Measurements from ENCODE around the gene IQCE. TPM values are rescaled to one million over a fixed set of nuclear protein-coding genes. Genes with fewer than 3 reads are reported as not detected.

Gene IQCE
- total RNA-seq, 2 donors from 2014 or later = 6.7 to 9.0 TPM

DNA sequence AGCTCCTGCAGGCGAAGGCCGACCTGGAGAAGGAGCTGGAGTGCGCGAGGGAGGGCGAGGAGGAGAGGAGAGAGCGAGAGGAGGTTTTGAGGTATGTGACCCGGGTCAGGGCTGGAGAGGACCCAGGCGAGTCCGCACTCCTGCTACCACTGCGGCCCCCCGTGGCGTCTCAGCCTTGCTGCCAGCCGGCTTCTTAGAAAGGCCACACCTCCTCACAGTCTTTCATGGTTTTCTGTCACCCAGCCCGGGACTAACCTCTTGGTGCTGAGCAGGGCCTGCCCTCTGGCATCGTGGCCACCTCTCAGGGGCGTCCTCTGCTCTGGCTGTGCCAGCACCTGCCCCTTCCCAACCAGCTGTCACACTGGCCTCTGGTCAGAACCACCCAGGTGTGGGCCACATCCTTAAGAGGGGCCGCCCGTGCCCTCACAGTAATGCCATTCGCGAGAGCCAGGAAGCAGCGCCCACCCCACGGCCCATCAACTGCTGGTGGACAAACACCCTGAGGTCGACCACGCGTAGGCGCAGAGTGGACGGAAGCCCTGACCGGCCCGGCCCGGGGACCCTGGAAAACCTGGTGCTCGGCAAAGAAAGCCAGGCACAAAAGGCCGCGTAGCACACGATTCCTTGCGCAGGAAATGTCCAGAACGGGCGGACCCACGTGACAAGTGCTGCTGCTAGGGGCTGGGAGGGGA, 34.4 kb downstream of the IQCE start:
- Mint-ChIP-seq H3K4me3 (no peak overlapping the region), H3K36me3 (ENCODE audit: low read depth) (no peaks in the 10 kb centered on the region), H3K27ac (no peak overlapping the region), H3K4me1 (no peaks in the 10 kb centered on the region), H3K27me3 (no peaks in the 10 kb centered on the region)
- ATAC-seq = no peak
- no peak for DNase-seq
- H3K9me3 ChIP-seq (ENCODE audit: control insufficient read depth, low read length, poor library complexity, severe bottlenecking) = no peaks in the 10 kb centered on the region

DNA sequence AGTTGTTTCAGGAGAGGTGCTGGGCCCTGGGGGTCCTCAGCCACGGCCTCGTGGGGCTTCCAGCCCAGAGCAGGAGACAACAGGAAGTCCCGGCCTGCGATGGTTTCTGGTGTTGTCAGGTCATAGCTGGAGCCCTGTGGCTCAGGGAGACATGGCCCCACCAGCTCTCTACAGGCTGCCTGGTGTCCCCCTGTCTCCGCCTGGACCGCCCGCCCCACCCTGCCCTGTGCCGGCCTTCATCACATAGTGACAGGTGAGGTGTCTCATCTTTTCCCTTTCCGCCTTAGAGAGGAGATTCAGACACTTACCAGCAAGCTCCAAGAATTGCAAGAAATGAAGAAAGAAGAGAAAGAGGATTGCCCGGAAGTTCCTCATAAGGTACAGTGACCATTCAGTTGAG, 35.8 kb downstream of the IQCE start:
- Mint-ChIP-seq H3K36me3 (ENCODE audit: low read depth) (no peaks in the 10 kb centered on the region), H3K27me3 (no peaks in the 10 kb centered on the region), H3K4me1 (peaks cover 2% of the 10 kb centered on the region), H3K4me3 (no peak overlapping the region), H3K27ac (no peak overlapping the region)
- H3K9me3 ChIP-seq (ENCODE audit: control insufficient read depth, low read length, poor library complexity, severe bottlenecking) = no peaks in the 10 kb centered on the region
- no peak for DNase-seq
- no peak for ATAC-seq

DNA sequence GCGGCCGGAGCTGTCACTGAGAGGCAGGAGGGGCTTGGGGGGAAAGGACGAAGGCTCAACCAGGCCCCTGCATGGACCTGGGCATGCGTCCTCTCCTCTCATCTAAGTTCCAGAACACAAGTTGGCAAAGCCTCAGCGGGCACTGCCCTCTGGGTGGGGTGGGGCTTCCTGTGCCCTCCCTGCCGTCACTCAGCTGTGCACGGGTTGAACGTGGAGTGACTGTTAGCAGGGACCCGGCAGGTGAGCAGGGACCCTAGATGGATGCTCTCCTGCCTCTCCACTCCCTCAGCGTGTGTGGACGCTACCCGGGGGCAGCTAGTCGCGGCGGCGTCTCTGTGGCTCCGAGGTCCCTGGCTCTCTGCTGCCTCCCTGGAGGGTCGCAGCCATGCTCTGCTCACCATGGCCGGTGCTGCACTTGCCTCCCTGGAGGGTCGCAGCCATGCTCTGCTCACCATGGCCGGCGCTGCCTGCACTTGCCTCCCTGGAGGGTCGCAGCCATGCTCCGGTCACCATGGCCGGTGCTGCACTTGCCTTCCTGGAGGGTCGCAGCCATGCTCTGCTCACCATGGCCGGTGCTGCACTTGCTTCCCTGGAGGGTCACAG, 36.6 kb downstream of the IQCE start:
- peaks cover 2% of the 10 kb centered on the region for H3K4me1 Mint-ChIP-seq
- no peaks in the 10 kb centered on the region for H3K9me3 ChIP-seq (ENCODE audit: control insufficient read depth, low read length, poor library complexity, severe bottlenecking)
- DNase-seq (no peak), ATAC-seq (no peak)
- H3K27me3 Mint-ChIP-seq = no peaks in the 10 kb centered on the region
- no peak overlapping the region for H3K27ac Mint-ChIP-seq
- no peak overlapping the region for H3K4me3 Mint-ChIP-seq
- no peaks in the 10 kb centered on the region for H3K36me3 Mint-ChIP-seq (ENCODE audit: low read depth)

DNA sequence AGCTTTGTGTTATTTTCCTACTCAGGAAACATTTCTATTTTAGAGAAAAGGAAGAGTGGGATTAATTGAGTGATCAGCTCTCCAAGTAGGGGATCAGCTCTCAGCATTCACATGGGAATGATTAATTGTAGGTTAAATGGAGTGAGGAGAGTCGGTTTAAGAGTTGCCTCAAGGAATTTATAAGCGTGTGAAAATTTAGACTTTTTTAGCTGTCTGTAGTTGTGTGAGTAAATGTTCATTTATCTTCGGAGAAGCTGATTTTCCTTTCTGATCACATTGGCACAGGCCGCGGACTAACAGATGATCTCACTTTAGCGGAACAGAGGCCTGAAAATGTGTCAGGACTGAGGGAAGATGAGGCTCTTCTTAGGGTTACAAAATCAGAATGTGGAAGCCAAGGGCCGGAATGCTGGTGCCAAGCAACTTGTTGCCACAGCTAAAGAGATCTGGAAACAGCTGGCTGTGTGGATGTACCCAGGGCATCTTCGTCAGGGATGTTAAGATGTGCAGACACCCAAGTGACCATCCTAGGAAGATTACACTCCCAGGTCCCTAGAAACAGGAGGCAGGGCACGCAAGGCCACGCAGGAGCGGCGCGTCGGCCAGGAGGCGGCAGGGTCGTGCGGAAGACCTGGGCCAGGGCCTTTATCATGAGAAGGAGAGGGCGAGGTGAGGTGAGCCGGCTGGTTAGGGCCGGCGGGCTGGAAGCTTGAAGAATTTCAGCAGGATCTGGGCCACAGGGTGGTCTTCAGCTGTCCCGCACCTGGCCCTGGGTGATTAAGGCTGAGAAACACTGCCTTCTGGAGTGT, 37.9 kb downstream of the IQCE start:
- ATAC-seq = no peak
- Mint-ChIP-seq H3K27me3 (no peaks in the 10 kb centered on the region), H3K27ac (no peak overlapping the region), H3K36me3 (ENCODE audit: low read depth) (no peaks in the 10 kb centered on the region), H3K4me1 (peaks cover 2% of the 10 kb centered on the region), H3K4me3 (no peak overlapping the region)
- no peak for DNase-seq
- H3K9me3 ChIP-seq (ENCODE audit: control insufficient read depth, low read length, poor library complexity, severe bottlenecking) = no peaks in the 10 kb centered on the region

DNA sequence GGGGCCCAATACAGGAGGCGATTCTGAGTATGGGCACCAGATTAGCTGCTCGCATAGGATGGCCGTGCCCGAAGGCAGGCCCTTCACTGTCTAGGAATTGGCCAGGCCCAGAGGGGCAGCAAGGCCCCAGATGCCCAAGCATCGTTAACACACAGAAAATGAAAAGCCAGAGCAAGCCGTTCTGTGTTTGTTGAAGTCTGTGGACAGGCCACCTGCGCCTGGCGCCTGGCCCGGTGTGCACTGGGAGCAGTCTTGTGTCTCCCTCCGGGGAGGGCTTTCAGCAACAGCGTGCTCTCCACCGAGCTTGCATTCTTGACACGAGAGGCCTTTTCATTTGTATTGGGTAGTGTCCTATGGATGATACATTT, 38.5 kb downstream of the IQCE start:
- ATAC-seq = no peak
- H3K9me3 ChIP-seq (ENCODE audit: control insufficient read depth, low read length, poor library complexity, severe bottlenecking) = no peaks in the 10 kb centered on the region
- DNase-seq = no peak
- no peak overlapping the region for H3K27ac Mint-ChIP-seq
- no peaks in the 10 kb centered on the region for H3K27me3 Mint-ChIP-seq
- H3K4me3 Mint-ChIP-seq = no peak overlapping the region
- peaks cover 4% of the 10 kb centered on the region for H3K4me1 Mint-ChIP-seq
- peaks cover 2% of the 10 kb centered on the region for H3K36me3 Mint-ChIP-seq (ENCODE audit: low read depth)

DNA sequence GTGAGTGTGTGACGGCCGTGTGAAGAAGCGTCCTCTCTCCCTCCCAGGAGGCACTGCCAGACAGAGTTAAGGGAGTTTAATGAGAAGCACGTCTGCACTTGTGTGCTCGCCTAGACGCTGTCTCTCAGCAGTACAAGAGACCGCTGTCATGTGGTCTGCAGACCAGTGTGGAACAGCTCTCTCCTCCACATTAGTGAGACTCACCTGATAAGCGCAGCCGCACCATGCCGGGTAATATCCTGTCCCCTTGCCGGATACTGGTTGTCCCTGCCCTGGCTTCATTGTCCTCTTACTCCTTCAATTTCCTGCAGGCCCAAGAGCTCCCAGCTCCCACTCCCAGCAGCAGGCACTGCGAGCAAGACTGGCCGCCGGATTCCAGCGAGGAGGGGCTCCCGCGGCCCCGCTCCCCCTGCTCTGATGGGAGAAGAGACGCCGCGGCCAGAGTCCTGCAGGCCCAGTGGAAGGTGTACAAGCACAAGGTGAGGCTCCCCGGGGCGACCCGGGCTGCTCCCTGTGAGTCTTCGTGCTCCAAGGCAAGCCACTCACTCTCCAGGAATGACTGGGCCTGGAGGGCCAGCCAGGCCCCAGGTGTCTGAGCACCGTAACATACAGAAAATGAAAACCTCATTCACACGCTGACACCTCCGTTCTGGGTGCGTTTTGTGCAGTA, 39.5 kb downstream of the IQCE start:
- Mint-ChIP-seq H3K4me1 (peaks cover 4% of the 10 kb centered on the region), H3K36me3 (ENCODE audit: low read depth) (peaks cover 2% of the 10 kb centered on the region), H3K27me3 (no peaks in the 10 kb centered on the region), H3K4me3 (no peak overlapping the region), H3K27ac (no peak overlapping the region)
- H3K9me3 ChIP-seq (ENCODE audit: control insufficient read depth, low read length, poor library complexity, severe bottlenecking) = no peaks in the 10 kb centered on the region
- ATAC-seq = no peak
- no peak for DNase-seq

DNA sequence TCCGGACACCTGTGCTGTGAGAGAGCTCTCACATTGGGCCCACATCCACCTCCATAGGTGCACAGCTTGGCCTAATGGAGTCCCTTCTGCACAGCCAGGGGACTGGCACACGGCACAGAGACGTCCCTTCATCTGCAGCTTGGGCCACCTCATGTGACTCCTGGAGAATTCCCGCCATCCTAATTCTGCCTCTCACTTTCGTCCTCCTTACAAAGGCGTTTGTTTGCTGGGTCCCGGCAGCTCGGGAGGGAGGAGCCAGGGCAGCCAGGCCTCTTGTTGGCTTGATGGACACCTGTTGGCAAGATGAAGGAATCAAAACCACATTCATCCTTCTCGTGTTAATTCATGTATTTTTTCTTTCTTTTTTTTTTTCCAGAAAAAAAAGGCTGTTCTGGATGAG, 42.3 kb downstream of the IQCE start:
- no peak for DNase-seq
- no peak overlapping the region for H3K4me3 Mint-ChIP-seq

DNA sequence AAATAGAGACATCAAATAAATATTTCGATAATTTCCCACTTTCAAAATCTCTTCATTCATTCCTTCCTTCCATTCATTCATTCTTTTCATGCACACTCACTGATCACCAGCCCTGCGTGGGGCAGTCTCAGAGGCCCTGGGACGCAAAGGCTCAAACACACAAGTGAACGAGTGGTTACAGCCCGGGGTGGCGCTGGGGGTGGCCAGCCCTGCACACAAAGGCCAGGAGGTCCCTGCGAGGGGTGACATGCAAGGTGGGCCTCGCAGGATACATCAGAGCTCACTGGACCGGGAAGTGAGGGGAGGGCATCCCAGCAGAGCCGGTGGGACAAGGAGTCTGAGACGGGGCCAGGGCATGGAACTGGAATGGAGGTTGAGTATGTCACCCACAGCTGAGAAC, 43.1 kb downstream of the IQCE start:
- no peak overlapping the region for H3K4me3 Mint-ChIP-seq
- H3K36me3 Mint-ChIP-seq (ENCODE audit: low read depth) = peaks cover 2% of the 10 kb centered on the region
- DNase-seq = no peak
- no peak overlapping the region for H3K27ac Mint-ChIP-seq
- H3K27me3 Mint-ChIP-seq = no peaks in the 10 kb centered on the region
- peaks cover 4% of the 10 kb centered on the region for H3K4me1 Mint-ChIP-seq
- H3K9me3 ChIP-seq (ENCODE audit: control insufficient read depth, low read length, poor library complexity, severe bottlenecking) = no peaks in the 10 kb centered on the region
- no peak for ATAC-seq

More for the DNA sequence above, 42.3 kb downstream of the IQCE start:
- no peak overlapping the region for H3K27ac Mint-ChIP-seq
- H3K27me3 Mint-ChIP-seq = no peaks in the 10 kb centered on the region
- peaks cover 4% of the 10 kb centered on the region for H3K4me1 Mint-ChIP-seq
- peaks cover 2% of the 10 kb centered on the region for H3K36me3 Mint-ChIP-seq (ENCODE audit: low read depth)
- no peak for ATAC-seq
- no peaks in the 10 kb centered on the region for H3K9me3 ChIP-seq (ENCODE audit: control insufficient read depth, low read length, poor library complexity, severe bottlenecking)

DNA sequence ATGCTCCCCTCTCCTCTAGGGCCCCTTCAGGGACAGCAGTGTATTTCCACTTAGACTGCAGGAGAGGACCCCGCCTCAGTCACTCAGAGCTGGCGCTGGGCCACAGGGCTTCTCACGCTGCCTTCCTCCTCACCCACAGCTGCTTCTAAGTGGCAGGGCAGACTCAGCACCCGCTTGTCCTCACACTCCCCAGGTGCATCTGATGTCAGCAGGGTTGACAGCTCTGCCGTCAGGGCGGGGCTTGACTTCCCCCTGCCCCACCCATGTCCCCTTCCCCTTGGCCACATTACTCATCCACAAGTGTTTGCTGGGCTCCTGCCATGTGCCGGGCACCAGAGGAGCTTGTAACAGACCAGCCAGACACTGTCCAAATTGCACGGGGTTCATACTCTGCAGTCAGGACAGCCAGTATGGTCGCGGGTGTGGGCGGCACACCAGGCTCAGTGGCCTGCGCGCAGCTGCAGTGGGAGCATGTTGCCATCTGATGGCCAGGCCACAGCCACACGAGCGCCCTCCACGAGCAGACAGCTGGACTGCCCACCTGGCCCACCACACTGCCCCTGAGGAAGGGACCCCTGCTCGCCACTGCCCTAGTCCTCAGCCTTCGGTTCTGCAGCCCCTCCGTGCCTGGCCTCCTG, 43.7 kb downstream of the IQCE start:
- Mint-ChIP-seq H3K36me3 (ENCODE audit: low read depth) (peaks cover 2% of the 10 kb centered on the region), H3K4me1 (peaks cover 4% of the 10 kb centered on the region), H3K27me3 (no peaks in the 10 kb centered on the region), H3K27ac (no peak overlapping the region), H3K4me3 (no peak overlapping the region)
- no peak for DNase-seq
- H3K9me3 ChIP-seq (ENCODE audit: control insufficient read depth, low read length, poor library complexity, severe bottlenecking) = no peaks in the 10 kb centered on the region
- ATAC-seq = no peak

DNA sequence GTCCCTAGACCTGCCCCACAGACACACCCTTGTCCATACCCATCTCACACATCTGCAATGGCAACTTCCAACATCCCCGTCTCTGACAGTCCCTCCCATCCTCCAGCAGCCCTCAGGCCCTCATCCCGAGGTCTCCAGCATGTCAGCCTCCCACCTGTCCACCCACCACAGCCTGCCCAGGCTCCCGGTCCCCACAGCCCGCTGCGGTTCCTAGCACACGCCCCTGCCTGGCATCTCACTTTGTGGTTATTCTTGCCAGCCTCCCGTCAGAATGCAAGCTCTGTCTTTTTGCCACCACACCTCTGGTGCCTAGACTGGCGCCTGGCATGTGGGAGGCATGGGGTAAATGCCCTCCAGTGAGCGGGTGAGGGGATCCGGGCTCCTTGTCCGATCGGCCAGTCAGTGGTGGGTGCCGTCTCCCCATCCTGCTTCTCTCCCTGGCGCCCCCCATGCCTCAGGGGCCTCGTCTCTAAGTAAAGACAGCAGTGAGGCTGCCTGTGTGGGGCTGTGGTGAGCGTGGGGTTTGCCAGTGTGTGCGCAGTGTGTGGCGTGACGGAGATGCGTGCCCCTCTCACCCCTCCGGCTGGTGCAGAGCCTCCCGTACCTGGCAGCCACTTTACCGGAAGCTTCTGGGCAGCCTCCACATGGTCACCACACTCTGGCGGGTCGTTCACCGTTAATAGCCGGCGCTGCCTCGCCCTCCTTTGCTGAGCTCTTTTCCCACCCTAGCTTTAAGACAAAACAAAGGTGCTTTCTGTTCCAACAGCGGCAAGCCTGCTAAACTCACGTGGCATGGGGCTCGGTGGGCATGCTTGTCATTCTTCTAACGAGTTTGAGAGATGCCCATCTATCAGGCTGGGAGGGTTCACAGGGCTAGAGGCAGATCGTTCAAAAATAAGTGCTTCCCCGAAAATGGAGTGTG, 44.5 kb downstream of the IQCE start:
- peaks cover 7% of the 10 kb centered on the region for H3K4me1 Mint-ChIP-seq
- no peaks in the 10 kb centered on the region for H3K9me3 ChIP-seq (ENCODE audit: control insufficient read depth, low read length, poor library complexity, severe bottlenecking)
- peaks cover 2% of the 10 kb centered on the region for H3K36me3 Mint-ChIP-seq (ENCODE audit: low read depth)
- DNase-seq (no peak), ATAC-seq (no peak)
- H3K27me3 Mint-ChIP-seq = no peaks in the 10 kb centered on the region
- H3K4me3 Mint-ChIP-seq = no peak overlapping the region
- no peak overlapping the region for H3K27ac Mint-ChIP-seq

DNA sequence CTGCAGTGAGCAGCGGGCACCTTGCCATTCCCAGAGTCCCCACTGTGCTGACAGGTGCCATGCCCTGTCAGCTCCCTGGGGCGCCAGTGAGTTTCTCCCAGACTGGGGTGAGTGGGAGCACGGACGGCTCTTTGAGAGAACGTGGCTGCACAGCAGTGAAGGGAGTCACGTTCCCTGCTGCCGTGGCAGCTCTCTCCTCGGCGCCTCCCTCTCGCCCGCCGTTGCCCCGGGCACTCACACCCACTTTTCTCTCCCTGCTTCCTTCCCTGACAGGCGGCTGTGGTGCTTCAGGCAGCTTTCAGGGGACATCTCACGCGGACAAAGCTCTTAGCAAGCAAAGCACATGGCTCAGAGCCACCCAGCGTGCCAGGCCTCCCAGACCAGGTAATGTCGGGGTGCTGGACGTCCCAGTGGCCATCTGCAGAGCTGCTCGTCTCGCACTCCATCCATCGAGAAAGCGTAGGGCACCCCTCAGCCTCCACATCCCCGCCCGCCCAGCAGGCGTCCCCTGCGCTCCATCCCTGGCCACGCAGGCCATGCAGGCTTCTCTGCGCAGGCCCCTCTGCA, 45.9 kb downstream of the IQCE start:
- DNase-seq (no peak), ATAC-seq (no peak)
- peaks cover 2% of the 10 kb centered on the region for H3K36me3 Mint-ChIP-seq (ENCODE audit: low read depth)
- peaks cover 9% of the 10 kb centered on the region for H3K4me1 Mint-ChIP-seq
- no peak overlapping the region for H3K4me3 Mint-ChIP-seq
- no peaks in the 10 kb centered on the region for H3K9me3 ChIP-seq (ENCODE audit: control insufficient read depth, low read length, poor library complexity, severe bottlenecking)
- H3K27ac Mint-ChIP-seq = no peak overlapping the region
- no peaks in the 10 kb centered on the region for H3K27me3 Mint-ChIP-seq
